ENCODE data around the gene RPL36A.

RPL36A gene

DNA sequence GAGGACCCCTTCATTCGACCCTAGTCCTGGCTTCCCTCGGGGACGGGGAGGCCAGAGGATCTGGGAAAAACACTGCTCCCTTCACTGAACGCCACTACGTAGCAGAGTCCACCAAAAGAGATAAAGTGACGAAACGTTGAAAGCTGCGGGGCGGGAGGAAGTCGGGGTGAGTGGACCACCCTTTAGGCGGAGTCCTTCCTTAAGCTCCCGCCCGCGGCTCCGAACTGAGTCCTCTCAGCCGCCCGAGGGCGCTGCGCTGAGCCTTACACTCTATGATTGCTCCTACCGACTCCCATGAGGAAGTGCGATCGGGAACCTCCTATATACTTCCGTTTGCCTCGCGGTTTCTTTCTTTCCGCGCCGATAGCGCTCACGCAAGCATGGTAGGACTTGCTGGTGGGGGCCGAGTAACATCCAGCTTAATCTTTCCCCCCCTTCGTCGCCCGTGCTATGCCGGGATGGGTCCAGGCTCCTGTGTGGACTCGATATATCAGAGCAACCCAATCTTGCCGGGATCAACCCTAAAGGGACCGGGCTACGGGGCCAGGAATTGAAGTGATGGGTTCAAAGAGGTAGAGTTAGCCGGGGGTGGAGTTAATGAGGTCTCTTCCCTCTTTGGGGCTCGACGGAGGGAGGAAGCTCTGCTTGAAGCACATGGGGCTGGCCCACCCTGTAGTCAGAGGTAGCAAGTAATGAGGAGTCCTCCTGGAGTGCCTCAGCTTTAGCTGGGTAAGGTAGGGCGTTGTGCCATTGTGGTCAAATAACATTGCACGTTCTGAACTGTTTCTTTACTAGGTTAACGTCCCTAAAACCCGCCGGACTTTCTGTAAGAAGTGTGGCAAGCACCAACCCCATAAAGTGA, at the start of gene RPL36A:
RPL36A (plus strand) TSS at position 348 of the 862 bp plus-strand sequence; CDS start at position 381, 33 bp downstream.
- Histone ChIP-seq H3K4me3 (peak within 1 kb of the TSS; percentile 37 to 54 (median 48)), H3K27ac (peak within 1 kb of the TSS; percentile 32 to 89 (median 78))

DNA sequence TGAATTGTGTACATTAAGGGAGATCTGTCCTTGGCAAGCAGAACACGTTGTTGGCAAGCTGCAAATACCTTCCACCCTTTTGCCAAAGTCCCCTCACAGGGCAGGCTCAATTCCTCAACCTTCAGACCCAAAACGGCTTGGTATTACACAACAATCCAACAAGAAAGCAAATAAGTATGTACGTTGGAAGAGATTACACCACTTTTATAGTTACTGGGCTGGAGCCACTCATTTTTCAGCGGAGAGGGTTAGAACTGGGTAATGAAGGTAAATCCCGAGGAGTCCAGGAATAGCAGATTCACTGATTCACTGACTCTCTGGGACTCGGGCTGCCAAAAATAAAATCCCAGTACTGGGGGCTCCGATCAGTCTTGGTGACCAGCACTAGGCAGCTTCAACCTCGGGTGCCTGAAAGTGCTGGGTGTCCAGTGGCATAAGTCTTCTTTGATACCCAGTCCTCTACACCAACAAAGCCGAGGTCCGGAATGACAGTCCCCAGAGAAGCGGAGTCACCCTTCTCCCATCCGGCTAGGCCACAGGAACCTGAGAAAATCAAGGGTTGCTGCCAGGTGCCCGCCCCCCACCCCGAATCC, 42.9 kb upstream of the RPL36A start:
- Histone ChIP-seq H3K27ac (peak overlapping the region in 20 of 21 experiments; percentile 17 to 94 (median 84)), H3K4me3 (peak overlapping the region; percentile 46 to 67 (median 59))

DNA sequence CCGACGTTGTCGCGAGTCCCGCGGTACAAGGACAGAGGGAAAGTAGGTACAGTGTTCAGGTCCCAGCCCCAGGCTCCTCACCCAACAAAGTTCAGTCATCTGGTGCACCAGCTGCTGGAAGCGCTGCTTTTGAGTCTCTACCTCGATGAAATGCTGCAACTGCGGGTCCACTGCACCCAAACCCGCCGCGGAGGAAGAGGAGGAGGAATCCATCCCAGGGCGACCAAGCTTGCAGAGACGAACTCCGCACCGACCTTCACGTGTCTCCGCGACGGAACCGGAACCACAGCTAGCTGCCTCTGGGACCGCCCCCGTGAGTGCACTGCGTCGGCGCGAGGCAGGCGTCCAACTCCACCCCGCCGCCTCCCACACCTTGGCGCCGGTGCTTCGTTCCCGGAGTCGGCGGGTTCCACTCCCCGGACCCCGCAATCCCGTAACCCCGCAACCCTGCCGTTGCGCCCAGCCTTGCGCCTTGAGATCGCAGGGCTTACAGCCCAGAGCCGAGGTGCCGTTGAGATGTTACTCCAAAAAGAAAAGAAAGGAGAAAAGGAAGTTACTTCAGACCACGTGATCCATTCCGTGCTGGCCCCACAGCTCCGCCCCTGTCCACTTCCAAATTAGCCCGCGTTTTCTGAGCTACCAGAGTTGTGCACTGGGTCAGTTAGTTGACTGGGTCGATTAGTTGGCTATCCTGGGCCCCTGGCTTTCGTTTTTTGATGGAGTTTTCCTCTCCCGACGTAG, 42.2 kb upstream of the RPL36A start, which contains the start of gene TIMM8A:
TIMM8A (minus strand) TSS at position 291 of the 741 bp plus-strand sequence; CDS start at position 213, 78 bp downstream.
- peak within 1 kb of the TSS; percentile 46 to 67 (median 59) for H3K4me3 ChIP-seq
- peak within 1 kb of the TSS in 20 of 21 experiments; percentile 37 to 94 (median 84) for H3K27ac ChIP-seq

DNA sequence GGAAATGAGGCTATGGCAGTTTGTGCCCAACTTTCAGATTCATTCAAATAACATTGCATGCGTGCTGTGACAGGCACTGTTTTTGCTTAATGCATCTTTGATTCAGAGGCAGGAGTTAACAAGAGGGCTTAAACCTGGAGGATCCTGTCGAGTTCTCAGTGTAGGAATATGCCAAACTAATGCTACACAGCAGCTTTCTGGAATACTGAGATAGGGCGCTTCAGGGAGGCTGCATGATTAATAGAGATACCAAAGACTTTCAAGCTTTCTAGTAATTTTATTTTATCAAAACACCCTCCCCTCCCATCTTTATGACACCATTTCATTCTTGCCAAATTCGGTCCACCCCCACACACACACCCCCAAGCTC, 41.6 kb upstream of the RPL36A start:
- peak overlapping the region in 18 of 21 experiments; percentile 37 to 94 (median 85) for H3K27ac ChIP-seq

DNA sequence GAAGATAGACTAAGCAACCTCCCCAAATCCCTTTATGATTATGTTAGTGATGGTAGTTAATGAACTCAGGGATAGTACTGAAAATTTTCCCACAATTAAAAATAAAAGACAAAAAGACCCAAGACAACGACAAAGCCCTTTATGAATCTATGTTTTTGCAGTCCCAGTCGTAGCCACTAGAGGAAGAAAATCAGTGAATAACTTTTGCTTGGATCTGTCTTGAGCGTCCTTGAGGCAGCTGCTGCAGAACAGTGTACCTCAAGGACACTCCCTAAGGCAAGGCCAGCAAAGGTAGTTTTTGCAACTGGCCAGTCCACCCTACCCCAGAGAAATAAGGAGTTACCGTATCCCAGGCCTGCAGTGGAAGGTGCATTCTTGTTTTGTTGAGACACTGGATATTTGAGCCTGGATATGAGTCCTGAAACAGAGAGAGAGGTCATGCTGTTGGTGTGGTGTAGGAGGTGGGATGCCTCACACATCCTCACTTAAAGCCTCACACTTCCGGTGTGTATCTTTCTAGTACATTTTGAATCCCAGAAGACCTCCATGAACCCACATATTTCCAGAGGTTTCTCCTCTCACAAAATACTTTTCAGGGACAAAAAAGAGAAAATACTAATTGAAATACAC, 33.5 kb upstream of the RPL36A start:
- no peak overlapping the region for H3K27ac ChIP-seq
- H3K4me3 ChIP-seq: no peak overlapping the region

More for the DNA sequence above, 41.6 kb upstream of the RPL36A start:
- H3K4me3 ChIP-seq: peak overlapping the region; percentile 46 to 67 (median 59)

DNA sequence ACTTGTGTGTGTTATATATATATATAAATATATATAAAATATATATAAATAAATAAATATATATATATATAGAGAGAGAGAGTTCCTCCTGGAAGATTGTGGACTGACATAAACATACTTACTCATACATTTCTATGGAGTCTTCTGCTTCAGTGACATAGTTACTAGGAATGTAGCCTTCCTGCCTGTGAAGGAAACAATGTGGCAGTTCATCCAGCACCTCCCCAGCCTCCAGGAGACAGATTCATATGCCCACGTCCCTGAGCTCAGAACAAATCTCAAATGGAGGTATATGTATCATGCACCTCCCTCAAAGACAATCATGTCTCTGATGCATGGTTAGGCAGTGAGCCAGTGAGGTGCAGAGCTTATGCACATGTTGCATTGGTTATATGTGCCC, 30.8 kb upstream of the RPL36A start:
- no peak overlapping the region for H3K27ac ChIP-seq
- H3K4me3 ChIP-seq: no peak overlapping the region

DNA sequence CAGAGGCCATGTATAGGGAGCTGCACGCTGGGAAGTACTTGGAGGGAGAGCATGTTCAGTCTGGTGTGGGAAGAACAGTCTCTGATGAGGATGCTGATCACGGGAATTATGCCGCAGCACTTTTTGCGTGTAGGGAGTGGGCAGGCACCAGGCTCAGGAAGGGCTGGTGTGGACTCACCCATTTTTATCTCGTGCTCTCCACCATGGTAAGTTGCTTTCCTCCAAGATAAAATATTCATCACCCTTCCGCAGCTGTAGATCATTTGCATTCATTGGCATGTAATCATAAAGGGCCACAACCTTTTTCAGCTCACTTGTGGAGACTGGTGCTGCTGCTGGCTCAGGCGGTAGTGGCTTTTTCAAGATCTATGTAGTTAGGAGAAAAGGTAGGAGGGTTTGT, 30.4 kb upstream of the RPL36A start:
- H3K4me3 ChIP-seq: no peak overlapping the region
- no peak overlapping the region for H3K27ac ChIP-seq

DNA sequence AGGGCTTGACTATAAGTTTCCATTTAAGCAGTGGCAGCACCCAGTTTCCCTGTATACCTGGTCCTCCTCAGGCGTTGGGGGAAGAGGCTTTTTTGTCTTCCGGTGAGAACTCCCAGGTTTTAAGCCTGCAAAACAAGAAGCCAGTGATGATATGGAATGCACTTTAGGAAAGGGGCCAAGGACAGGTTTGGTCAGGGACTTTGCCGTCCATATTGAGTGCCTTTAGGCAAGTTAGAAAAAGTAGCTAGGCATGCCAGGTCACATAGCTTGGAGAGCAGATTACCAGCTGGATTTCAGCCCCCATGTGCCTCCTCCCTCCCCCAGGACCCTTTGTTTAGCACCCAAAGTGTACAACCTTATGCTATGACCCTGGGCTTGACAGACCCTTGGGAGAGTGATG, 28.7 kb upstream of the RPL36A start:
- Histone ChIP-seq H3K4me3 (no peak overlapping the region), H3K27ac (no peak overlapping the region)

DNA sequence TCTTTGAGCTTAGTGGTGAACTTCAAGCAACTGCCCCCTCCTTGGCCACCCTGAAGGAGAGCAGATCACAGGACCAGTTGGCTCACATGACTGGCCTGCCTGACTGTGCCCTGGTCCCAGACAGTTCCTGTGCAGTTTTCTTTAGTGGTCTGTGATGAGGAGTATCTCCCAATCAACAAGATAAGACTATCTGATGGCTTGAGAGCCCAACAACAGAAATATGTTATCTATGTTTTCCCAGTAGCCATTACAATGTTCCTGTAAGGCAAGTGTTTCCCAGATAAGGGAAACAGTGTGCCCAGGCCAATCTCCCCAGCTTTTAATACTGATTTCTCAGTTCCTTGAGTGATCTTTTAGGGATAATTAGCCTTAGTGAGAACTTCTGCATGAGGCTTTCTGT, 28.1 kb upstream of the RPL36A start:
- Histone ChIP-seq H3K4me3 (no peak overlapping the region), H3K27ac (no peak overlapping the region)

DNA sequence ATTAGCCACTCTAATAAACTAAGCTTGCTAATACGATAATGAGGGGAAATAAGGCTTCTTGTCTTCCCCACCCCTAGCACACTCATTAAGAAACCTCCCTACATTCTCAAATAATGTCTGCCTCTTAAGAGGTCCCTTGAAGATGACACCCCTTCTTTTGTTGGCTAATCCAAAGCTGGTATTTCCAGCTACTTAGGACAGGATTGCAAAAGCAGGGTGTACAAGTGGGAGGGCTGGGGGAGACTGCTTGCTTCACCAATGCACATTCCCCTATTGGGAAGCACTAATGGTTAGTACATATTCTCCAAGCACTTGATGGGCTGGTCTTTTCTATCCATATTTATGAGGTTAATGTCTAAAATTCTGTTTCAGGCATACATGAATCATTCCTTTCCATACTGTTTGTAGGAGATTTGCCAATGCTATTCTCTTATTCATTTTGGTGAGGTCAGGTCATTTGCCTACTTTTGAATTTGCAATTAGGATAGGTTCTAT, 25.5 kb upstream of the RPL36A start:
- Histone ChIP-seq H3K4me3 (no peak overlapping the region), H3K27ac (no peak overlapping the region)

DNA sequence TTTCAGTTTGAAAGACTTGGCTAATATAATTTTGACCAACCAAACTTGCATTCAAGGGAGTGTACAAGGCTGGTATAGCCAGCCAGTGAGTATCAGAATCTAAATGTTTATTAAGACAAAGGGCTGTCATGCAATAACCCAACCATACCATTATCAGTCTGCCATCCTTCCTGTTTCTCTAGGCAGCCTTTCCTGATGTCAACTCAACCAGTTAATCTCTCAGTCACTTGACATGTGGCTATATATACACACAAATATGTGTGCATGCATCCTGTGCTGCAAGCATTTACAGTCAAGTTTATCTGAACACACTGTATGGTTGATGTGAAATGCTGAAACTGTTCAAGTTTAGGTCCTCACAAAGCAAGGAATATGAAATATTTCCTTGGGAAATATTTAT, 22.0 kb upstream of the RPL36A start:
- Histone ChIP-seq H3K27ac (no peak overlapping the region), H3K4me3 (no peak overlapping the region)

DNA sequence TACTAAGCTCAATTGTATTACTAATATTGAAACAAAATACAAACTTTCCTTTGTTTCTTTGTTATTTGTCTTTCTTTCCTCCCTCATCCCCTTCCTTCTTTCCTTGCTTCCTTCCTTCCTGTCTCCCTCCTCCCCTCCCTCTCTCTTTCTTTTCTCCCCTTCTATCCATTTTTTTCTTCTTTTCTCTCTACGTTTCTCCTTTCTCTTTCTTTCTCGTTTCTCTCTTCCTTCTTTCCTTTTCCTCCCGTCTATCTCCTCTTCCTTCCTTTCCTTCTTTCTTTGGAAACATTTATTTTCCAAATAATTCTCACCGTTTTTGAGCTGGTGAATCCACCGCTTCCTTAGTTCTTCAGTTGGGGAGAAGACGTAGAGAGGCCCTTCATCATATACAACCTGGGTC, 21.1 kb upstream of the RPL36A start:
- Histone ChIP-seq H3K27ac (no peak overlapping the region), H3K4me3 (no peak overlapping the region)

DNA sequence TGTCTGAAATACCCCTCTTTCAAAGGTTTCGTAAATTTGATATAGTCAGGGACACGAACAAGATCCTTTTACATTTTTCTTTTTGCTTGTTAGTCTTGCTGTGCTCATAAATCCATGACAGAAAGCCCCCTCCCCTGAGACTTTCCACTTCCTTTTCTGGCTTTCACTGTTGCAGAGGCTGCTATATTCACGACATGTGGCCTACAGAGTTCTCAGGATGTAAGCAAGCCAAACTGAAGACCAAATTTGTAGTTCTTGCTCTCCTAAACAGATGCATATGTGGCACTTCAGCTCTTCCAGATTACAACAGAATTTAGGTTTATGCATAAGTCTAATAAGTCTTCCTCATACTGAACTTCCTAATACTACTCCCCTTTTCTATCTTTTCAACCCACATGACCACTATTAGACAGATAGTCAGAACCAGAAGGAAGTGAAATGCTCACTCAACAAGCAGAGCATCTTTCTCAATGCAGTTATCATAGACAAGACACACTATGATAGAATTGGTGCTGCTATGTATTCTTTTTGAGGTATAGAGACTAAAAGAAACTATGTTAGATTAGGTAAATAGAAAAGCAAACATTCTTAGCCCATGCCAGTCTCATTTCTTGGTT, 19.8 kb upstream of the RPL36A start:
- Histone ChIP-seq H3K4me3 (no peak overlapping the region), H3K27ac (no peak overlapping the region)

DNA sequence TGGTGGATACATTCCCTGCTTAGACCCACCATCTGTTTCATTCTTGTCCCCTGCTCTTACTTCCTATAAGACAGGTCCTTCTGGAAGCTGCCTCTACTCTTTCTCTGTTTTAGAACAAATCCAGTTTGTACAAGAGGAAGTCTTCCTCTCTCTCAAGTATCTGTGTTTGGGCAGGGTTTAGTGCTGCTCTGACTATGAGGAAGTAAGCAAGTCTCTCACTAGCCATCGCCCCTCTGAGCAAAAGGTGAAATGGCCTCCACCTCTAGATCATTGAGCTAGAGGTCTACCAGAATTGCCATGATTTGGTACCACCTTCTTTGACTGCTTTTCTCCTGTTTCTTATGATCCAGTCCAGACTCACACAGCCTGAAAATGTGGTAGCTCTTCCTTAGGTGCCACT, 13.3 kb upstream of the RPL36A start:
- H3K4me3 ChIP-seq: no peak overlapping the region
- H3K27ac ChIP-seq: no peak overlapping the region

DNA sequence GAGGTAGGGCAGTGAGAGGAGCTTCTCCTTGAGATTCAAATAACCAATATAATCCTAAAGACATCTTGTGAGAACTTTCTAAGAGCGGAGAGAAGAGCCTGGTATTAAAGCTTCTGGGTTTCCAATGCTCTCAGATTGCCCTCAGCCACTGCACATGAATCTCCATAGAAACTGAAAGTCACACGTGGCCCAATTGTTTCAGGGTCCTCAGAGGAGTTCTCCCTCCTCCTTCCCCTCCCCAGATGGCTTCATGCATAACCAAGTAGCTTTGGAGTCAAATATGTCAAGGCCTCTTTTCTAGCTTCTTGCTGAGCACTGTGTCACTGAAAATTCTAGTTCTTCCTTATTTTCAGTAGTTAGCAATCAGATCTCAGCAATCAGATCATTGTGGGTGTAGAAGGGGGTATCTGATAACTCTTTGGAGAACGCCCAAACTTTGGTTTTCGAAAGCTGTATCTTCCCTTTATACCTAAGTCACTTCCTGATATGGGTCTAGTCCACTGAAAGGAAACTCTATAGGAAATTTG, 7.1 kb upstream of the RPL36A start:
- Histone ChIP-seq H3K4me3 (no peak overlapping the region), H3K27ac (no peak overlapping the region)

DNA sequence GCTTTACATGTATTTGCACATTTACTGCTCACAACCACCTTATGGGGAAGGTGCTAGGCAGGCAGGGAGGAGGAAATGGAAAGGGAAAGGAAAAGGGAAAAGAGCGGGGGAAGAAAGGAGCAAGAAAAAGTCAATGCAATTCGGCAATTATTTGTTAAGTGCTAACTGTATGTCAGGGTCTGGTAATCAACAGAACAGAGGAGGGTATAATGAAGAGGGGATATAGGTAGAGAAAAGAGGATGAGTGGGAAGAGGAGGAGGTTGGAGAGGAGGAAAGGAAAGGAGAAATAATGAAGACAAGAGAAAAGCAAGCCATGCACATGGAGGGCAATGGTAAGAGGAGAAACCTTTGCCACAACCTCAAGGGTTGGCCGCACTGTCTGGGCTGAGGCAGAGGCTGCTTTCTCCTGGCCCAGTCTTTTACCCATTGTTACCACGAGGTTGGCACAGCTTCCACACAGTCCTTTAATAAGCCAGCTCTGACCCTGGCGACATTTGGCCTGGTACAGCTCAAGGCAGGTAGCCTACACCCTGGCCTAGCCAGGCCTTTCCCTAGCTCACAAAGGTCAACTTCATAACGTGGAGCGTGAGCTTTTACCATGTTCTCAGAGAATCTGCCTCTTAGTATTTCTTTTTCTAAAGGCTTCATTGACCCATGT, 5.7 kb upstream of the RPL36A start:
- H3K27ac ChIP-seq: peak overlapping the region in 8 of 21 experiments; percentile 29 to 67 (median 43)
- no peak overlapping the region for H3K4me3 ChIP-seq

DNA sequence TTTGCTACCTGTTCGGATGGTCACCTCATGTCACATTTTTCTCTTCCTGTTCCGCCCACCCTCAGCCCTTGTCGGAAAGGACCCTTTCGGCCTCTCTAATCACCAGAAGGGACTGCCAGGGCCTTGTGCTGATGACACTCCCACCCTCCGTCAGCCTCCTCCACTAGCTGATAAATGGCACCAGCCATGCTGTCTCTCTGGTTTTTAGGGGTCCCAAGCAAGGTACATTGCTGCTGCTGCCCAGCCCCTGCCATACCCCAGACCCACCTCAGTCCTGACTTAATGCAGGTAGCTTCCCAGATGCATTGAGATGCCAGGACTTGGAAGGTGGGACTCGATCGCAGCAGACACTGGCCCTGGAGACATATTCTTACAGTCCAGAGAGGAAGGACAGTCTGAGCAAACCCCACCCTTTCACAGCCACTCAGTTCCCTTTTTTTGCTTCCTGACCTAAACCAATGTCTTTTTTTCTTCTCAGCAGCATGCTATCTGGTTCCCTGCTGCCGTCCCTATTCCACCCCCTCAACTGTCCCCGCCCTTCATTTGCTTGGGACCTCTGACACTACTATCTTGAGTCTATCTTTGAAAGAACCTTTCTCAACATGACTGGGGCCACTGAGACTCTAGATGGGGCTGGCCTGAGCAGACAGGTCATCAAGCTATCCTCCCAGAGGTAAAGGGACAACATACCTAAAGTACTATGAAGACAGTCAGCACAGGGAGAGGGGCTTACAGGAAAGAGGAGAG, 4.8 kb upstream of the RPL36A start, which contains the start of gene BTK:
BTK (minus strand) TSS at position 397 of the 747 bp plus-strand sequence. CDS start 10,907 bp downstream, outside the sequence.
- peak within 1 kb of the TSS in 1 of 7 experiments; percentile 9 for H3K4me3 ChIP-seq

DNA sequence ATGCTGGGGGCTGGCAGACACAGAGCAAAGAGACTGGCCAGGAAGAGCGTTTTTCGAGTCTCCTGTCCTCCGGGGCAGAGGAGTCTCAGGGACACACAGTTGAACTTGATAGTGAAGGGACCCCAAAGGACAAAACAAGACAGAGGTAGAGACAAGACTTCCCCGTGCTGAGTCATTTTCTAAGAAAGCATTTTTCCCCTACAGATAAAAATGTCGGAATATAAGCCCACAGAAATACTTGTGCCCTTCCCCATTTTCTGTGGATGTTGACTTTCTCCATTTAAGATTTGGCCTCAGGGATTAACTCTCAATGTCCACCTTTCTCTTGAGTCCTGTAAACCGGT, 4.3 kb upstream of the RPL36A start:
- Histone ChIP-seq H3K4me3 (no peak overlapping the region), H3K27ac (peak overlapping the region in 2 of 21 experiments; percentile 47 to 49)

More for the DNA sequence above, 4.8 kb upstream of the RPL36A start, which contains the start of gene BTK:
- H3K27ac ChIP-seq: peak within 1 kb of the TSS in 9 of 21 experiments; percentile 17 to 67 (median 43)
